GM23338 (cell line): ENCODE data around the gene GRIK1. TPM values are rescaled to one million over a fixed set of nuclear protein-coding genes. Genes with fewer than 3 reads are reported as not detected.

Experiments
- ATAC-seq: fragments of 200-7000 bp; cut with Tn5 transposase; 3 replicates; pipeline ENCODE4 v1.9.1; 2020
- DNase-seq: peaks from one replicate; pipeline ENCODE4 v3.0.0-alpha.2; 2015; ENCODE audit warnings: low spot score
- H2AFZ ChIP-seq: fragments of 200-600 bp; sonication (generic); 2 replicates; pipeline ENCODE4 v1.8.0; 2016; ENCODE audit warnings: antibody characterized with exemption, mild to moderate bottlenecking, moderate library complexity
- H3F3A ChIP-seq: fragments of 200-600 bp; sonication (generic); replicated peaks from 2 replicates; pipeline ENCODE4 v1.8.0; 2017; ENCODE audit warnings: antibody characterized with exemption, mixed run types, low read depth
- H3K27ac ChIP-seq: fragments of 200-600 bp; sonication (generic); 2 replicates; pipeline ENCODE4 v1.6.1; 2016; ENCODE audit warnings: low read depth
- H3K27me3 ChIP-seq: fragments of 200-600 bp; sonication (generic); 2 replicates; pipeline ENCODE4 v1.8.0; 2016; ENCODE audit warnings: mild to moderate bottlenecking, mixed run types, moderate library complexity; ENCODE audit not compliant: insufficient read depth
- H3K36me3 ChIP-seq: fragments of 200-600 bp; sonication (generic); 2 replicates; pipeline ENCODE4 v1.8.0; 2016; ENCODE audit warnings: mild to moderate bottlenecking; ENCODE audit not compliant: insufficient read depth
- H3K4me1 ChIP-seq: fragments of 200-600 bp; sonication (generic); 2 replicates; pipeline ENCODE4 v1.8.0; 2016; ENCODE audit warnings: mild to moderate bottlenecking, moderate library complexity; ENCODE audit not compliant: insufficient read depth
- H3K4me2 ChIP-seq: fragments of 200-600 bp; sonication (generic); 2 replicates; pipeline ENCODE4 v1.7.1; 2017; ENCODE audit warnings: mixed run types
- H3K4me3 ChIP-seq: fragments of 200-600 bp; sonication (generic); 2 replicates; pipeline ENCODE4 v1.6.1; 2016; ENCODE audit warnings: mixed run types
- H3K79me2 ChIP-seq: fragments of 200-600 bp; sonication (generic); replicated peaks from 2 replicates; pipeline ENCODE4 v1.8.0; 2017; ENCODE audit warnings: mild to moderate bottlenecking; ENCODE audit not compliant: insufficient read depth
- H3K9me2 ChIP-seq: fragments of 200-600 bp; sonication (generic); 2 replicates; pipeline ENCODE4 v1.8.0; 2017; ENCODE audit not compliant: insufficient read depth
- H4K20me1 ChIP-seq: fragments of 200-600 bp; sonication (generic); replicated peaks from 2 replicates; pipeline ENCODE4 v1.8.0; 2017; ENCODE audit warnings: mild to moderate bottlenecking; ENCODE audit not compliant: insufficient read depth
- H3K27ac Mint-ChIP-seq: 2 replicates; pipeline ENCODE4 v1.8.0; 2020; ENCODE audit warnings: inconsistent platforms, mild to moderate bottlenecking, moderate library complexity, mixed read lengths
- H3K27me3 Mint-ChIP-seq: 3 replicates; pipeline ENCODE4 v1.8.0; 2022; ENCODE audit warnings: low read depth, mild to moderate bottlenecking, moderate library complexity, mixed read lengths, inconsistent platforms; ENCODE audit not compliant: insufficient read depth, poor library complexity
- H3K36me3 Mint-ChIP-seq: 3 replicates; pipeline ENCODE4 v1.8.0; 2021; ENCODE audit warnings: low read depth, mild to moderate bottlenecking, inconsistent platforms, moderate library complexity, mixed read lengths
- H3K4me1 Mint-ChIP-seq: 3 replicates; pipeline ENCODE4 v1.8.0; 2020; ENCODE audit warnings: mild to moderate bottlenecking, inconsistent platforms, mixed read lengths
- H3K4me3 Mint-ChIP-seq: 3 replicates; pipeline ENCODE4 v1.8.0; 2021; ENCODE audit warnings: moderate library complexity, mild to moderate bottlenecking, inconsistent platforms, mixed read lengths
- H3K9me3 Mint-ChIP-seq: 3 replicates; pipeline ENCODE4 v1.8.0; 2020; ENCODE audit warnings: moderate library complexity, mild to moderate bottlenecking, inconsistent platforms, mixed read lengths
- CREB1 ChIP-seq: fragments of 250-450 bp; sonication (Bioruptor Pico); IDR thresholded peaks from 2 replicates; pipeline ENCODE4 v1.5.0; 2020; ENCODE audit warnings: low read depth, mild to moderate bottlenecking, moderate library complexity
- EZH2 ChIP-seq: fragments of 200-600 bp; sonication (generic); IDR thresholded peaks from one replicate; pipeline ENCODE4 v1.8.0; 2017; ENCODE audit warnings: antibody characterized with exemption, mild to moderate bottlenecking, low read depth; ENCODE audit not compliant: unreplicated experiment
- NANOG ChIP-seq: IDR thresholded peaks from 2 replicates; pipeline ENCODE4 v1.6.1; 2016; ENCODE audit warnings: antibody characterized with exemption, borderline replicate concordance
- ZNF114 ChIP-seq: fragments of 250-450 bp; sonication (Bioruptor Pico); IDR thresholded peaks from 2 replicates; pipeline ENCODE4 v1.5.0; 2020; ENCODE audit warnings: mild to moderate bottlenecking, moderate library complexity
- ZNF462 ChIP-seq: fragments of 250-450 bp; sonication (Bioruptor Pico); IDR thresholded peaks from 2 replicates; pipeline ENCODE4 v1.5.0; 2020; ENCODE audit warnings: mild to moderate bottlenecking, moderate library complexity
- polyA plus RNA-seq: library from polyadenylated mRNA; unstranded; fragments of >200 nt; fragmentation: Nextera tagmentation; extraction: Ambion mirVana; gene quantifications from 2 replicates; pipeline ENCODE4 v1.2.1, GENCODE V29; 2016
- total RNA-seq: library from RNA; depleted of rRNA; stranded (reverse); fragments of >200 nt; shearing (Covaris generic); gene quantifications from 2 replicates; pipeline ENCODE4 v1.2.3, GENCODE V29; 2014
- TF ChIP-seq, protein P1 (sequence below): IDR thresholded peaks from one replicate; pipeline ENCODE4 v1.6.1; 2018; ENCODE audit warnings: antibody characterized with exemption; ENCODE audit not compliant: unreplicated experiment
- TF ChIP-seq, protein P2 (sequence below): IDR thresholded peaks from 2 replicates; pipeline ENCODE4 v1.6.1; 2016; ENCODE audit warnings: antibody characterized with exemption
- TF ChIP-seq, protein P3 (sequence below), 2 experiments: fragments of 200-600 bp in 1 of 2; sonication (generic) in 1 of 2; conservative IDR thresholded peaks; 2 replicates each; pipeline versions ENCODE4 v1.5.1 to v1.6.1; 2016 to 2017; ENCODE audit warnings: antibody characterized with exemption in 2 of 2, low read depth in 2 of 2, mild to moderate bottlenecking in 2 of 2, moderate library complexity in 1 of 2

The GRIK1 gene
- total and polyA plus RNA-seq, 2 experiments from 2014 or later, result 0.18 to 0.42 TPM

- TF ChIP-seq, protein P1, sequence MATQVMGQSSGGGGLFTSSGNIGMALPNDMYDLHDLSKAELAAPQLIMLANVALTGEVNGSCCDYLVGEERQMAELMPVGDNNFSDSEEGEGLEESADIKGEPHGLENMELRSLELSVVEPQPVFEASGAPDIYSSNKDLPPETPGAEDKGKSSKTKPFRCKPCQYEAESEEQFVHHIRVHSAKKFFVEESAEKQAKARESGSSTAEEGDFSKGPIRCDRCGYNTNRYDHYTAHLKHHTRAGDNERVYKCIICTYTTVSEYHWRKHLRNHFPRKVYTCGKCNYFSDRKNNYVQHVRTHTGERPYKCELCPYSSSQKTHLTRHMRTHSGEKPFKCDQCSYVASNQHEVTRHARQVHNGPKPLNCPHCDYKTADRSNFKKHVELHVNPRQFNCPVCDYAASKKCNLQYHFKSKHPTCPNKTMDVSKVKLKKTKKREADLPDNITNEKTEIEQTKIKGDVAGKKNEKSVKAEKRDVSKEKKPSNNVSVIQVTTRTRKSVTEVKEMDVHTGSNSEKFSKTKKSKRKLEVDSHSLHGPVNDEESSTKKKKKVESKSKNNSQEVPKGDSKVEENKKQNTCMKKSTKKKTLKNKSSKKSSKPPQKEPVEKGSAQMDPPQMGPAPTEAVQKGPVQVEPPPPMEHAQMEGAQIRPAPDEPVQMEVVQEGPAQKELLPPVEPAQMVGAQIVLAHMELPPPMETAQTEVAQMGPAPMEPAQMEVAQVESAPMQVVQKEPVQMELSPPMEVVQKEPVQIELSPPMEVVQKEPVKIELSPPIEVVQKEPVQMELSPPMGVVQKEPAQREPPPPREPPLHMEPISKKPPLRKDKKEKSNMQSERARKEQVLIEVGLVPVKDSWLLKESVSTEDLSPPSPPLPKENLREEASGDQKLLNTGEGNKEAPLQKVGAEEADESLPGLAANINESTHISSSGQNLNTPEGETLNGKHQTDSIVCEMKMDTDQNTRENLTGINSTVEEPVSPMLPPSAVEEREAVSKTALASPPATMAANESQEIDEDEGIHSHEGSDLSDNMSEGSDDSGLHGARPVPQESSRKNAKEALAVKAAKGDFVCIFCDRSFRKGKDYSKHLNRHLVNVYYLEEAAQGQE, result no peak
- TF ChIP-seq ZNF114 (no peak), NANOG (no peak), EZH2 (no peak)
- TF ChIP-seq, protein P2, sequence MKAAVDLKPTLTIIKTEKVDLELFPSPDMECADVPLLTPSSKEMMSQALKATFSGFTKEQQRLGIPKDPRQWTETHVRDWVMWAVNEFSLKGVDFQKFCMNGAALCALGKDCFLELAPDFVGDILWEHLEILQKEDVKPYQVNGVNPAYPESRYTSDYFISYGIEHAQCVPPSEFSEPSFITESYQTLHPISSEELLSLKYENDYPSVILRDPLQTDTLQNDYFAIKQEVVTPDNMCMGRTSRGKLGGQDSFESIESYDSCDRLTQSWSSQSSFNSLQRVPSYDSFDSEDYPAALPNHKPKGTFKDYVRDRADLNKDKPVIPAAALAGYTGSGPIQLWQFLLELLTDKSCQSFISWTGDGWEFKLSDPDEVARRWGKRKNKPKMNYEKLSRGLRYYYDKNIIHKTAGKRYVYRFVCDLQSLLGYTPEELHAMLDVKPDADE, result no peak
These were observed 128.9 kb downstream of the GRIK1 start (continued) for GRCh38 chr21:29810871-29811270.

- Histone ChIP-seq H3K27me3 (no peaks in the 10 kb centered on the region), H2AFZ (no peak overlapping the region), H3K27ac (no peak overlapping the region), H3K4me1 (peaks cover 26% of the 10 kb centered on the region), H3K36me3 (no peaks in the 10 kb centered on the region), H3F3A (no peaks in the 10 kb centered on the region), H3K9me2 (0 out of 2 replicates have a peak, but pooled peaks cover 4% of the 10 kb centered on the region), H3K79me2 (no peaks in the 10 kb centered on the region), H3K4me2 (no peak overlapping the region), H4K20me1 (no peaks in the 10 kb centered on the region), H3K4me3 (no peak overlapping the region)
- Mint-ChIP-seq H3K4me1 (peaks cover 20% of the 10 kb centered on the region), H3K36me3 (no peaks in the 10 kb centered on the region), H3K27ac (no peak overlapping the region), H3K4me3 (no peak overlapping the region), H3K27me3 (peaks cover 1% of the 10 kb centered on the region), H3K9me3 (no peaks in the 10 kb centered on the region)
- no peak for DNase-seq
- ATAC-seq, result no peak
- TF ChIP-seq, protein P1, result no peak
- TF ChIP-seq, protein P3, sequence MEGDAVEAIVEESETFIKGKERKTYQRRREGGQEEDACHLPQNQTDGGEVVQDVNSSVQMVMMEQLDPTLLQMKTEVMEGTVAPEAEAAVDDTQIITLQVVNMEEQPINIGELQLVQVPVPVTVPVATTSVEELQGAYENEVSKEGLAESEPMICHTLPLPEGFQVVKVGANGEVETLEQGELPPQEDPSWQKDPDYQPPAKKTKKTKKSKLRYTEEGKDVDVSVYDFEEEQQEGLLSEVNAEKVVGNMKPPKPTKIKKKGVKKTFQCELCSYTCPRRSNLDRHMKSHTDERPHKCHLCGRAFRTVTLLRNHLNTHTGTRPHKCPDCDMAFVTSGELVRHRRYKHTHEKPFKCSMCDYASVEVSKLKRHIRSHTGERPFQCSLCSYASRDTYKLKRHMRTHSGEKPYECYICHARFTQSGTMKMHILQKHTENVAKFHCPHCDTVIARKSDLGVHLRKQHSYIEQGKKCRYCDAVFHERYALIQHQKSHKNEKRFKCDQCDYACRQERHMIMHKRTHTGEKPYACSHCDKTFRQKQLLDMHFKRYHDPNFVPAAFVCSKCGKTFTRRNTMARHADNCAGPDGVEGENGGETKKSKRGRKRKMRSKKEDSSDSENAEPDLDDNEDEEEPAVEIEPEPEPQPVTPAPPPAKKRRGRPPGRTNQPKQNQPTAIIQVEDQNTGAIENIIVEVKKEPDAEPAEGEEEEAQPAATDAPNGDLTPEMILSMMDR (conservative IDR thresholded peaks at IDR 0.05; ENCODE audit: low read depth in 2 of 2), result no peak
- TF ChIP-seq EZH2, result no peak
- no peak for TF ChIP-seq CREB1 (CRISPR knock-in tag)
- no peak for TF ChIP-seq ZNF462 (CRISPR knock-in tag)
These were observed 131.6 kb downstream of the GRIK1 start for GRCh38 chr21:29808153-29808552.
